Effector CD8-positive, alpha-beta T cell (primary cell): ENCODE data around the gene MTHFD1.
A peak's percentile ranks its signal among the peaks of the same experiment; 100 is the strongest.

Source experiments
- DNase-seq: peaks from one replicate; lab custom pipeline; 2025; lab: John Stamatoyannopoulos, UW

The MTHFD1 gene

DNA sequence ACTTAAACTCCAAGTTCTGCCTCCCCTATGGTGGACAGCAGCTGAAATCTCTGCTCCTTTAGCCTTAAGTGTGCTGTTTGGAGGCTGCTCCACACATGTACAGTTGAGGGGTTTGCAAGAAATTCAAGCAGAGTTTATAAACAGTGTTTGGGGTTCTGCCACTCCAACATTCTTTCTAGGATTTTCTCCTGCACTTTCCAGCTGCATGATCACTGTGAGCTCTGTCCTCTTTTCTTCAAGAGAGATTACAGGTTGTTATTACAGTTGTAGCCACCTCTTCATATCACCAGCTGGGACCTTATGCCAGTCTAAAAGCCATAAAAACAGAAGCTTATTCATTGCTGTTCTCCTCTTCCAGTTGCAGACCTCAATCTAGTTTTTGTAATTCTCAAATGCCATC lies 107.1 kb downstream of the MTHFD1 start:
- DNase-seq = no peak

DNA sequence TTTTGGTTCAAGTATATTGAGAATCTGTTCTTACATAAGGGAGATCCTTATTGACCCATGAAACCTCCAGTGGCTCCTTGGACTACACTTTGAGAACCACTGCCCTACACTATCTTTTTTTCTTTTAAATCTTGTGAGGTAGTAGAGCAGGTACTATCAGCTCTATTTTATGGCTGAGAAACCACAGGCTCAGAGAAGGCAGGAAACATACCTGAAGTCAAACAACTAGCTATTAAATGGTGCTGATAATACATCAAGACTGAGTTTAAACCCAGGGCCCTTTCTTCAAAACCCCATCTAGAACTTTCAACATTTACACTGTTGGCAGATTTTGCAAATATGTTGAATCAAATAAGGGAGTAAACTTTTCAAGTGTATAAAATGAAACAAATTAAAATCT lies 108.6 kb downstream of the MTHFD1 start:
- no peak for DNase-seq

DNA sequence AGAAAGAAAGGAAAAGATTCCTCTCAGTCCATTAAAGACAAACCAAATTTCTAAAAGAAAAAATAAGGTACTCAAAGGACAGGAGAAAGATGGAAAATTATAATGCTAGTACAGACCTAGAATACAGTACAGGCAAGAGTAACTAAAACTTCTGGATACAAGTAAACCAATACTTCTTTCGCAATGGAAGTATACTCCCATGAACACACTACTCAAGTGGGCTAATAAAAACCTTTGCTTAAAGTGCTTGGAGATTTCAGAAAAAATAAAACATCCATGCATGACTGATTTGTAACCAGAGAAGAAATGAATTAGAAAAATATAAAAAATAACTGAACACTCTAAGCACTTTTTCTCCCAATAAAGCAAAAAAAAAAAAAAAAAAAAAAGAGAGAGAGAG lies 111.9 kb downstream of the MTHFD1 start:
- DNase-seq = no peak

DNA sequence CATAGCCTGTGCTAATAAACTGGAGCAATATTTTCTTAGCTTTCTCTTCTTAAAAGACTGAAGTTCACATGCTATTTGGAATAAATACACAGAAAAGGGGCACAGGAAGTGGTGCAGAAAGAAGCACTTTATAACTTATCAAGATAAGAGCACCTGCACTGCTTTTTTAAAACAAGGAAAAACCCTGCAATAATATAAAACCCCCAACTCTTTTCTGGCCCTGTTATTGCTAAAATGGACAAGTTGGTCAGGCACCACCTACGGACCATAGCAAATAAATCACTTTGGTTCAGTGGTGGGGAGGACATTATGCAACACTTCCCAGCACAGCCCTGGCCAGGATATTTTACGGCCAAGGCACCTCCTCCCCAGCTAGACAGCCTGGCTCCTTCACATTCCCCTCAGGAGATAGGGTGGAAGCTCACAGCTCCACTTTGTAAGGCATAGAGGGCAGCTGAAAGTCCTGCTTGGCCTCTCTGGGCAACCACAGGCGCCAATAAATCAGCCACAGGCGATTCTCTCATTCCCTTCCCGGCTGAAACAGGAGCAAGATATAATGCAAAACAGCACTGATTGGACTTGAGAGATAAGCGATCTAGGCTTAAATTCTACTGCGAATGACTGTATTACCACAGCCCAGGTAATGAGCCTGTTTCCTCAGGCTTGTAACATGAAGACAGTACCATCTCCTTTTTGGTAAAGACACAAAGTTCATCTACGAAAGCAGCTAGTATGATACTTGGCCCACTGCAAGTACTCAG lies 113.4 kb downstream of the MTHFD1 start:
- no peak for DNase-seq

DNA sequence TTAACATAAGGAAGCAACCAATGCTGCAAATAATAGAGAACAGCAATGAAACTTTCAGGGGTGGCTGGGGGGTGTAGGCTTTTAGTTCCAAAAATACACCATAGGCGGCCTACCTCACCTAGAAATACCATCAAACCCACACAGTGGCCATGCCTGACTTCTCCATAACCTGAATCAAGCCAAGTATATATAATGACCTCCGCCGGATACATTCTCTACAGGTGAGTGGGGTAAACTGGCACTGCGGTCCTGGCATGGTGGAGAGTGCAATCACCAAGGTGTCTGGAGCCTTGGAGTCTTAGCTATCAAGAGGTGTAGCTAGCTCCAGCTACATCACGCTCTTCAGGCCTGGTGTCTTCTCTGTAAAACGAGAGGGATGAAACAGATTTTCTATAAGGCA lies 114.3 kb downstream of the MTHFD1 start:
- no peak for DNase-seq

DNA sequence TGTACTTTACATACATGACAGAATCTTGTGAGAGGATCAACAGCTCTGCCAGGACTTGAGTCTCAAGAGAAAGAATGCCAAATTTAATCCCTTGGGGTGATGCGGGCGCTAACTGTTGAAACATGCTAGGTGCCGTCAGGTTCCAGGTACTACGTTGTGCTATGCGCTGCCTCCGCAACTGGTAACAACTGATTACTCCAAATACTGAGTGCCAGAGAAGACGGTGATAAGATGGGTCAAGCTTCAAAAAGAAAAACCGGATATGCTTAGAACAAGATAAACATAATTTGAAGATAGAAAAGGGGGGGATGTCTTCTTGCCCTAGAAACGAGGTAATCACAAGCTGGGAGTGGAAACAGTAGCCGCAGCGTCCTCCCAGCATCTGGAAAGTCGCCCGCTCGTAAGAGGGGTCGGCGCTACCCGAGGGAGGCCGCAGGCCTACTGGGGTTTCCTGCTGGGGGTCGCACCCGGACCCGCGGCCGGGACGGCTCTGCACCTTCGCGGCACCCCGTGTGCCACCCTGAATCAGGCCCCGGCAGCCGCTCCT lies 114.8 kb downstream of the MTHFD1 start:
- no peak for DNase-seq

DNA sequence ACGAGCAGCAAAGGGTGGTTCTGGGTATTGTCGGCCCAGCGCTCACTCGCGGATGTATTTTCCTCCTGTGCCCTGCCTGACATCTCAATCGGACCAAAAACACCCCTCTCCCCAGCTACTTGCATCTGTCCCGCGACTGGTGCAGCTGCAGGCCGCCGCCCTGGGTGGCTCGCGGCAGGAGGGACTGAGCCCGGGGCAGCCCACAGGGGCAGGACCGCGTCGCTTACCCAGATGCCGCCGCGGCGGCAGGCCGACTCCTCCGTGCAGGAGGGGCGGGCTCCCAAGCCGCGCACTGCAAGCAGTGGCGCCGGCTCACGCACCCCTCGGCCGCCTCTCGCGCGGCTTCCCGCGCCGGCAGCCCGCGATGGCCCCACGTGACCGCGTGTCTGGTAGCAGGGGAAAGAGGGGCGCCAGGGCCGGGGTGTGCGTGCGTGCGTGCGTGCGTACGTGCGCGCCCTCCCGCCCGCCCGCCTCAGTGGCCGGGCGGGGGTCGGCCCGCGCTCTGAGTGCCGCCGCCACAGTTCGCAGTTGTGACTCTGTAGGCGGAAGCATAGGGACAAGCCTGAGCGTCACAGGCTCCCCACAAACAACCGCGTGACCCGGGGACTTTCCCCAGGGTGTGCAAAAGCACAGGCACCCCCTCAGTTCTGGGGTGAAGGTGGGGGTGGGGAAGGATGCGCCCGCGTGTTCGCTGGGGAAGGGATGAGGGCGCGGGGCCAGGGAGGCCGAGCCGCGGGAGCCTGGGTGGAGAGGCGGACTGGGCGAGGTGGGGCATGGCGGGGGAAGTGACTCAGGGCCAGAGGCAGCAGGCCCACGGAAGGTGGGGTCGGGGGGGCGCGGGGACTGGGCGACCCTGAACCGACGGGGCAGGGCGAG lies 115.5 kb downstream of the MTHFD1 start, which contains the start of gene ZBTB25:
TSS of gene ZBTB25 (minus strand) at position 405 of the 876 bp plus-strand sequence. CDS start 13,305 bp downstream, outside the sequence.
- DNase-seq = peak; percentile 97

DNA sequence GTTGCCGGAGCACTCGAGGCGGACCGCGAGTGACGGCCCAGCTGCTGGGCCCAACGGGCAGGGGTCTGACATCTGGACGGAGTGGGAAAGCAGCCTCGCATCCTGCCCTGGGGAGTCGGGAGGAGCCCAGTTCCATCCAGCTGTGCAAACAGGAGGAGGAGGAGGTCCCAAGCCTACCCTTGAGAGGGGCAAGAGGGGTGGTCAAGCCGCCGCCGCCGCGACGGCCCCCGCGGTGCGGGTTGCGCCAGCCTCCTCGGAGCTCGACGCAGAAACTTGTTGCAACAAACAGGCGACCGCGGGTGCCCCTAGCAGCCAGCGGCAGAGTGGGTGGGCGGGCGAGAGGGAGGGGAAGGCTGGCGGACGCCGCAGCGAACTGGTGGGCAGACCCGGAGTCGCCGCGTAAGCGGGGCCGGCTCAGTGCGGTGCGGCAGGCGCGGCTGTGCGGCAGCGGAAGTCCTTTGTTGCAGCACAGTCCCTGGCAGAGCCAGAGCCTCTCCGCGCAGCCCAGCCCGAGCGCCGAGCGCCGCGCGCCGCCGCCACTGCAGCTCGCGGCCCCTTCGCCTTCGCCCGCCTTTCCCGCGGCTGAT lies 116.2 kb downstream of the MTHFD1 start, which contains the start of gene ZBTB1:
TSS of gene ZBTB1 (plus strand) at position 461 of the 587 bp plus-strand sequence. CDS start 16,735 bp downstream, outside the sequence.
- DNase-seq = peak; percentile 70

DNA sequence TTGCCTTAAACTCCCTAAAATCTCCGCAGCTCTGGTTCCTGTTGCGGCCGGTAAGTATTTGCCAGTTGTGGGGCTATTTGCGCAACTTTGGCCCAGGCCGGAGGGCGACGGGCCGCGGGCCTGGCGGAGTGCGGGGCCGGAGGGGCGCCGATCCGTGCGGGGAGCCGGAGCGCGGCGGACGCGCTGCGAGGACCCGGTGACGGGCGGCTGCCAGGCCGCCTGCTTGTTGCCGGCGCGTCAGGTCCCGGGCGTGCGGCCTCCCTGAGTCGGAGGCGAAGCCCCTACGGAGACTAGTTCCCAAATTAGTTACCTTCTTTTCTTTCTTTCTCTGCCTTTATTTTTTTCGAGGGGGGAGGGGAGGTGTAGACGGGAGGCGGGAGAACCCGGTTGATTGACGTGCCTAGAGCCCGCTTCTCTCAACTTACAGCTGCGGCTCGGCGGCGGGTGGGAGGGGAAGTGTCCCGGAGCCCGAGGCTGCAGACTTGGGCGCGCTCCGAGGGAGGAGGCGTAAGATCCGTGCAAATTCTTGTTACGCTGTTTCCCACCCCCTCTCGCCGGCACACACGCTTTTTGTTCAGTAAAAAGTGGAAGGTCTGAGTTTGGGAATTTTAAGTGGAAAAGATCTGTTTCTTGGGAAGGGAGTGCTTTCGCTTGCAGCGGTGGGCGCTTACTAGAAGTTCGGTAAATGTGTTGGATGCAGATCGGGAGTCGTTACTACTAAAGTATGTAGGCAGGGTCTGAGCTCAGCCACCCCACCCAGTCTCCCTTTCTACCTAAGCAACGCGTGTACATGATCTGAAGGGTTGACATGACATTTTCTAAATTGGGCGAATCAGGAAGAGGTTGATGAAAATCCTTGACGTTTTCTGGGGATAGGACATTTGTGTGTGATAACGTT lies 117.0 kb downstream of the MTHFD1 start:
- peak; percentile 73 for DNase-seq

DNA sequence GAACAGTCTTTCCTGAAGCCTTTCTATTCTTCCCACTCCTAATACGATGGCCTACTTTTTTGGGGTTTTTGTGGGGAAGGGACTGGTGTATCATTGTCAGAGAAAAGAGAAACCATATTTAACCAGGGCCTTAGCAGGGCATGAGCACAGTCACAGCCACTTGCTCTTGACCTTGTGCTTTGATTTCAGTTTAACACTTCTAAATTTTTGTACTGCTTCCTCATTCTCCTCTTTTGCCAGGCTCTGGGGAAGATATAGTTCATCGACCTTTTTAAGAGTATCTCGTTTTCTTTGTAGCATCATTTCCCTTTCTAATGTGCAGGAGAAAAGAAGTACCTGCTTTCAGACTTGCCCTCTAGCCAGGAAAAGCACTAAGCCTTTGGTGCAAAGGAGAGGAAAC lies 118.6 kb downstream of the MTHFD1 start:
- no peak for DNase-seq

DNA sequence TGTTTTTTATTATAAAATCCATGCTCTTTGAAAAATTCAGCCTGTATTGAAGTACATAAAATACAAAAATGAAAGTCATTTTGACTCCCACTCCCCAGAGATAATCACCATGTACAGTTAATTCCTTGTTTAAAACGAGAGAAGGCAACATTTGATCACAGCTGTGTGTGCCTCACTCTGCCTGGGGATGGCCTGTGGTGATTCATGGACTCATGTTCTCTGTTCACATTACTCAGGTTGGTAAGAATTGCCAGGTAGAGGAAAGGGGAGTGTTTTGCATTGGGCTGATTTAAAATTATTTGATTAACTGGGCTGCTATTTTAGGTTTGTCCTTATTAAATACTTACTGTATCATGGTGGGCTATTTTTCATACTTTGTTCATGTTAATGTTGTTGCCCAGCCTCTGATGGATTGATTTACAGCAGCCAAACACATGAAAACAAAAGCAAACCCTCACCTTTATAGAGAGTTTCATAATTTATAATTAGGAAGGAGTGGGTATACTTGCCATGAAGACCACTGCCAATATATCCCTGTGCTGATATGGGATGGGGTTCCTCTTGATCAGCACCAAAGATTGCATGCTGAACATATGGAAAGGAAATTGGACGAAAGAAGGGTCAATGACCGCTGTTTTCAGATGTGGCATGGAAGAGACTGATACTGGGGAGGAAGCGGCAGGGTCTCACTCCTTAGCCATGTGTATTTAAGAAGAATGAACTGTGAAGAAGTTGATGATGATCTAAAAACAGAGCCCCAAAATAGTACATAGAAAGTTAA lies 119.4 kb downstream of the MTHFD1 start:
- DNase-seq = no peak

DNA sequence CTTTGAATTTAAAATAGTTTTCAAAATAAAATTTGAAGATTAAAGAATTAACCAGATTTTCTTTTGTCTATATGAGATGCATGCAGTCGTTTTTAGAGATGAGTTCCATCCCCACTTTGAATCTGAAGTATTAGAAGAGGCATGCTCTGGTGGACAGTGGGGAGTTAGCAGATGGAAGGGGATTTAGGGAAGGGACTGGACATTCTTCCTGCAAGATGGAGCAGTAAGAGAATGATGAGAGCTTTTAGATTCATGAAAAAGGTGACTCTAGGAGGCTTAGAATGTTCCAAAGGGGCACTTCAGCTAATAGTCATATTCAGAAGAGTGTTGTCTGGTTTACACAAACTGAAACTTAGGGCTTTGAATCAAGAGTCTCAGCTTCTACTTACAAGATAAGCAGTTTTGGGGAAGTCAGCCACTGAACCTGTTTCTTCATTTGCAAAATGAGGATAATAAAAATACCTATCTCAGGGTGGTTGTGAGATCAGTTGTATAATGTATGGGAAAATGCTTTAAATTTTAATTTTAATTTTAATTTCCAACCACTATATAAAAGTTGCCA lies 120.1 kb downstream of the MTHFD1 start:
- no peak for DNase-seq

DNA sequence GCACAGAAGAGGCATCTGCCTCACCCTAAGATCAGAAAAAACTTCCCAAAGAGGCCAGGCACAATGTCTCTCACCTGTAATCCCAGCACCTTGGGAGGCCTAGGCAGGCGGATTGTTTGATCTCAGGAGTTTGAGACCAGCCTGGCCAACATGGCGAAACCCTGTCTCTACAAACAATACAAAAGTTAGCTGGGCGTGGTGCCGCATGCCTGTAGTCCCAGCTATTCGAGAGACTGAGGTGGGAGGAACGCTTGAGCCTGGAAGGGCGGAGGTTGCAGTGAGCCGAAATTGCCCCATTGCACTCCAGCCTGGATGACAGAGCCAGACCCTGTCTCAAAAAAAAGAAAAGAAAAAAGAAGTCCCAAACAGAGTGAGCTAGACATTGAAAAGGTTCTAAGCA lies 120.9 kb downstream of the MTHFD1 start:
- no peak for DNase-seq
